Measurements from ENCODE around the gene IFNGR2.

- TF ChIP-seq POLR2A (IDR thresholded peaks at IDR 0.05; ENCODE audit: low read length) (no peak), GATA1 (IDR thresholded peaks at IDR 0.05; ENCODE audit: low read depth, low read length) (no peak)
Measured at GRCh38 chr21:33443194-33443593, 40.0 kb downstream of the IFNGR2 start.
